Urinary bladder (tissue), 4 donors: ENCODE data around the gene PKP4. TPM values are rescaled to one million over a fixed set of nuclear protein-coding genes. Genes with fewer than 3 reads are reported as not detected.

ENCODE experiments used
- DNase-seq: peaks from one replicate; pipeline ENCODE4 v3.0.0-alpha.2; 2015; ENCODE audit errors: extremely low spot score
- H3K27ac ChIP-seq: one replicate; pipeline ENCODE4 v1.5.1; 2013; ENCODE audit warnings: low read depth, mild to moderate bottlenecking, moderate library complexity
- H3K36me3 ChIP-seq: one replicate; pipeline ENCODE4 v1.6.1; 2013; ENCODE audit warnings: mild to moderate bottlenecking, moderate library complexity; ENCODE audit not compliant: insufficient read depth
- H3K4me1 ChIP-seq: one replicate; pipeline ENCODE4 v1.6.1; 2013; ENCODE audit warnings: mild to moderate bottlenecking, moderate library complexity; ENCODE audit not compliant: insufficient read depth
- H3K4me3 ChIP-seq: one replicate; pipeline ENCODE4 v1.5.1; 2013; ENCODE audit warnings: low read depth, low read length
- WGBS: extraction: QIAGEN DNeasy Blood & Tissue Kit; methylation state at CpG from one replicate; pipeline ENCODE4 v1.1.7; 2013; 5-methylcytosine and 5-hydroxymethylcytosine counted together
- polyA plus RNA-seq: library from polyadenylated mRNA; stranded (reverse); fragments of 200-250 nt; gene quantifications from one replicate; pipeline ENCODE4 v1.2.3, GENCODE V29; 2013
- total RNA-seq: library from RNA; depleted of rRNA; stranded (reverse); fragments of >200 nt; gene quantifications from one replicate; pipeline ENCODE4 v1.2.3, GENCODE V29; 2014
- donor health status: healthy with polysubstance abuse.
- donor health status: healthy.

The PKP4 gene
- total and polyA plus RNA-seq, 2 donors = 23.7 to 83.4 TPM

DNA sequence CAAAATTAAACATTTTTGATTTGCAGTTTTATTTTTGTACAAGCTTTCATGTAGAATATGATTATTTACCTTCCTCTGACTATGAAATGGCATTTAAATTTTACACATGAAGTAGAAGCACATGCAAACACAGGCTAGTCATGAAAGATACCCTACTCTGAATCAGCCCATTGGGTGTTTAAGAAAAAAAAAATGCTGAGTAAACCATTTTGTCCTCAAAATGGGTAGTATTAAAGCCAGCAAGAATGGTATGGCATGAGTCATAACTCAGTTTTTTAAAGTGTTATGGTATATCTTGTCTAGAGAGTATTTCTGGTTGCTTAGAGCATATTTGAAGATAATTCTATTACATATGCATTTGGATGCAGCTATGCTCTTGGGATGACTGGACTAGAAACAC is 55.0 kb downstream of the PKP4 start:
- no peak overlapping the region for H3K4me3 ChIP-seq
- no peaks in the 10 kb centered on the region for H3K4me1 ChIP-seq
- no peak for DNase-seq
- H3K27ac ChIP-seq = no peak overlapping the region
- no peaks in the 10 kb centered on the region for H3K36me3 ChIP-seq

DNA sequence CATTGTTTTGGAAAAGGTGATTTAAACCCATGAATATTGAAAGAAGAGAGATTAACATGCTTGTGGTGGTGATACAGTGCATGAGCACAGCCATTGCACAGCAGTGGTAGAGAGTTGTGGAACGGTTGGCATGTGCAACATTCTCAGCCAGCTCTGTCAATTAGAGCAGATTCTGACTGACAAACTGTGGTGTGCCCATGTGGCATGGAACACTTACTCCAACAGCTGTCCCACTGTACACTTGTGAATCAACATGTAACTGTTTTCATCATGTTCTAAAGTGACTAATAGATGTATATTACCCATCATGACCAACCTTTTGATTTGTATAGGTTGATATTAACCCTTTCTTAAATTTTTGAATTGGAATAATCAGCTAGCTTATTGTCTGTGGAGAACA is 55.6 kb downstream of the PKP4 start:
- Histone ChIP-seq H3K36me3 (no peaks in the 10 kb centered on the region), H3K27ac (no peak overlapping the region), H3K4me1 (no peaks in the 10 kb centered on the region), H3K4me3 (no peak overlapping the region)
- WGBS = 94% methylated on average over 1 of the region's 1 CpG
- no peak for DNase-seq

- no peaks in the 10 kb centered on the region for H3K4me1 ChIP-seq
- H3K27ac ChIP-seq = no peak overlapping the region
- H3K4me3 ChIP-seq = no peak overlapping the region
- no peak for DNase-seq
- WGBS = 97% methylated on average over 5 of the region's 5 CpGs
- H3K36me3 ChIP-seq = no peaks in the 10 kb centered on the region
These were observed 57.1 kb downstream of the PKP4 start for GRCh38 chr2:158513841-158514240.

DNA sequence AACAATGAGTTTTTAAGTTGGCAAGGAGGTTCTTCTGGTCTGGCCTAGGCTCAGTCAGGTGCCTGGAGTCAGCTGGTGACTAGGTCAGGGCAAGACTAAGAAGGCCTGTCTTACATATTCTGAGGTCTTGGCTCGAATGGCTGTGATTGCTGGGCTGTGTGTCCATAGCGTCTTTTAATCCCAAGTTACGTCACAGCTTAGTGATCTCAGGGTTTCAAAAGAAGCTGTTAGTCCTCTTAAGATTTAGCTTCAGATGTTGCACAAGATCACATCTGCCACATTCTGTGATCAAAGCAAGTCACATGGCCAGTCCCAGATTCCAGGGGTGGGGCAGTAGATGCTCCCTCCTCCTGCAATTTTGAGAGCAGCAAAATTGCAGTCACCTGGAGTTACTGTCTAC is 61.3 kb downstream of the PKP4 start:
- H3K4me1 ChIP-seq = no peaks in the 10 kb centered on the region
- WGBS = 72% methylated on average over 3 of the region's 3 CpGs
- no peak overlapping the region for H3K4me3 ChIP-seq
- H3K27ac ChIP-seq = no peak overlapping the region
- no peaks in the 10 kb centered on the region for H3K36me3 ChIP-seq
- no peak for DNase-seq

GRCh38 chr2:158519481-158519880 is 62.7 kb downstream of the PKP4 start:
- Histone ChIP-seq H3K4me3 (no peak overlapping the region), H3K36me3 (no peaks in the 10 kb centered on the region), H3K4me1 (no peaks in the 10 kb centered on the region), H3K27ac (no peak overlapping the region)
- DNase-seq = no peak
- WGBS = 88% methylated on average over 2 of the region's 2 CpGs

DNA sequence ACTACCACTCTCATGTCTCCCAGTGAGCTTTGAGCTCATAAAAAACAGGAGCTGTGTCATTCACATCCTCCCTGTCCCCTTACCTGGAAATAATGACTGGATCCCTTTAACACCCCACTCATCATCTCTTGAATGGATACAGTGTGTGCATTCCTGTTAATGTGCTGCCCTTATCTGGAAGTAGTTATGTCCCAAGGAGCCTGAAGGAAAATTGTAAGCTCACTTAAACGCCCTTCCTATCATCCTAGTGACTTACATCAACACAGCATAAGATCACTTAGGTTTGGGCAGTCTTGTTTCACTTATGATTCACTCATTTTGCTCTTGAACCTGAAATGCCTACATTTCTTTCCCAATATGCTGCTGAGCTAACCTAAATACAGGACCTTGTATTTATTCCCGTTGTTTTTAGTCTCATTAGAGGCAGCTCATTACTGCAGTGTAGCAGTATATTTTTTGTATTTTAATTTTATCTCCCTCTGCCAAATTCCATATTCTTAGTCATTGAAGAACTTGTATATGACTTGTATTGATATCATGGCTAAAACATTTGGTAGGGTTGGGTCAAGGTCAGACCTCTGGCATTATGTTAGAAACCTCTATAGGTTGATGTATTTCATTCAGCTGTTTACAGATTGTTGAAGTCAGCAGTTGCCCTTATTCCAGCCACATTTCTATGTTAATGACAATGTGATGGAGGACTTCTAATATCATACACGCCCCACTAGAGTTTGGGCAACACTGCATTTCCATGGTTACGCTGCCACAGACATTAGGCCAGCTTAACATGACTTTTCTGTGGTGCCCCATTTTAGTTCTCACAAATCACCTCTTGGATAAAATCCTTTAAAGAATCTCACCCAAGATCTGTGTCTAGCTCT is 72.9 kb downstream of the PKP4 start:
- no peak for DNase-seq
- H3K4me1 ChIP-seq = no peaks in the 10 kb centered on the region
- no peaks in the 10 kb centered on the region for H3K36me3 ChIP-seq
- H3K4me3 ChIP-seq = no peak overlapping the region
- 76% methylated on average over 4 of the region's 4 CpGs for WGBS
- H3K27ac ChIP-seq = no peak overlapping the region

GRCh38 chr2:158530829-158531228 is 74.1 kb downstream of the PKP4 start:
- H3K36me3 ChIP-seq = no peaks in the 10 kb centered on the region
- no peak overlapping the region for H3K4me3 ChIP-seq
- DNase-seq = no peak
- H3K4me1 ChIP-seq = no peaks in the 10 kb centered on the region
- 94% methylated on average over 1 of the region's 1 CpG for WGBS
- H3K27ac ChIP-seq = no peak overlapping the region

DNA sequence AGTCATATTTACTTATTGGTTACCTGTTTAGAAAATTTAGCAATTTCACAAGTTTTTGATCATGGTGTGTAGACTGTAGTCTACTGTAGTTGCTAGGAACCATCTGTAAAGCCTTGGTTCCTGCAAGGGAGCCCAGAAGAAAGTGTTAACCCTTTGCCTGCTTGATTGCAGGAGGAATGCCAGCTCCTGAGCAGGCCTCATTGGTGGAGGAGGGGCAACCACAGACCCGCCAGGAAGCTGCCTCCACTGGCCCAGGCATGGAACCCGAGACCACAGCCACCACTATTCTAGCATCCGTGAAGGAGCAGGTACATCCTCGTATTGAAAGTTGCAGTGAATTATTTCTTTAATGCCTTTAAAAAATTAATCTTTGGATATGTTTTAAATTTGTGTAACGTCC is 76.3 kb downstream of the PKP4 start:
- H3K4me3 ChIP-seq = no peak overlapping the region
- H3K36me3 ChIP-seq = no peaks in the 10 kb centered on the region
- WGBS = 95% methylated on average over 5 of the region's 5 CpGs
- H3K4me1 ChIP-seq = no peaks in the 10 kb centered on the region
- no peak overlapping the region for H3K27ac ChIP-seq
- DNase-seq = no peak

- Histone ChIP-seq H3K36me3 (no peaks in the 10 kb centered on the region), H3K4me3 (no peak overlapping the region), H3K27ac (peak overlapping the region; percentile 2), H3K4me1 (no peaks in the 10 kb centered on the region)
- 59% methylated on average over 3 of the region's 3 CpGs for whole genome bisulfite sequencing
- DNase-seq = peak; percentile 50
These were observed 82.6 kb downstream of the PKP4 start for GRCh38 chr2:158539176-158540005.

DNA sequence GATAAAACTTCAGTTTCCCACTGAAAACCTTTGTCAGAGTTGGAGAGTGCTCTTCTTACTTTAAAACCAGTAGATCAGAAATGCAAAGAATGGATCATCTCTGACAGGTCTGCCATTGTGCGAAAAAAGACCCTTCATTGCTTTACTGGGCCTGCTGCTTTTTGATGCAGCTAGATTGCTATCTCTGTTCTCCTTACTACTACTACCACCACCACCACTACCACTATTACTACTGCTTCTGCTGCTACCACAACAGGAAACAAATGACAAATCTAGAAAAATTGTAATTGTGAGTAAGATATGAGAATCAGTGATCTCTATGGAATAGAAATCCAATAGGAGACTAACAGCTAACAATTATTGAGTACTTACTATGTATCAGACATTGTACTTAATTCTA is 85.8 kb downstream of the PKP4 start:
- no peak for DNase-seq
- no peaks in the 10 kb centered on the region for H3K4me1 ChIP-seq
- WGBS = 95% methylated on average over 1 of the region's 1 CpG
- H3K27ac ChIP-seq = no peak overlapping the region
- H3K36me3 ChIP-seq = no peaks in the 10 kb centered on the region
- H3K4me3 ChIP-seq = no peak overlapping the region

DNA sequence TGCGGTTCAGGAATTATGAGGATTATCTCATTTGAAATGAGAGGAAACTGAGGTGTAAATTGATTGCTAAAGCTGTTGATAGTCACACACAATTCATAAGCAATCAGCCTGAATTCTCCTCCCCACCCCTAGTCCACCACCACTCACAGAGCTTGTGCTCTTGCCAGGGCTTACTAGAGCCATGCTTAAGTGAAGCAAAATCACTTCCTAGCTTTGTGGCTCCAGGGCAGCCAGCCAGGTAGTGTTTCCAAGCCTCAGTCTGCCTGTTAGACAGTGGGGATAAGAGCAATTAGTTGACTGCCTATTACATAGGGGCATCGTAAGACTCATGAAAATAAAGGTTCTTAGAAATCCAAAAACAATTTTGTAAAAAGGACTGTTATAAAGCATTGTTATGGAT is 87.2 kb downstream of the PKP4 start:
- DNase-seq = no peak
- WGBS = 91% methylated on average over 2 of the region's 2 CpGs
- Histone ChIP-seq H3K4me1 (no peaks in the 10 kb centered on the region), H3K36me3 (no peaks in the 10 kb centered on the region), H3K27ac (no peak overlapping the region), H3K4me3 (no peak overlapping the region)

- WGBS = 98% methylated on average over 1 of the region's 1 CpG
- no peaks in the 10 kb centered on the region for H3K4me1 ChIP-seq
These were observed 88.2 kb downstream of the PKP4 start for GRCh38 chr2:158544998-158545397.

DNA sequence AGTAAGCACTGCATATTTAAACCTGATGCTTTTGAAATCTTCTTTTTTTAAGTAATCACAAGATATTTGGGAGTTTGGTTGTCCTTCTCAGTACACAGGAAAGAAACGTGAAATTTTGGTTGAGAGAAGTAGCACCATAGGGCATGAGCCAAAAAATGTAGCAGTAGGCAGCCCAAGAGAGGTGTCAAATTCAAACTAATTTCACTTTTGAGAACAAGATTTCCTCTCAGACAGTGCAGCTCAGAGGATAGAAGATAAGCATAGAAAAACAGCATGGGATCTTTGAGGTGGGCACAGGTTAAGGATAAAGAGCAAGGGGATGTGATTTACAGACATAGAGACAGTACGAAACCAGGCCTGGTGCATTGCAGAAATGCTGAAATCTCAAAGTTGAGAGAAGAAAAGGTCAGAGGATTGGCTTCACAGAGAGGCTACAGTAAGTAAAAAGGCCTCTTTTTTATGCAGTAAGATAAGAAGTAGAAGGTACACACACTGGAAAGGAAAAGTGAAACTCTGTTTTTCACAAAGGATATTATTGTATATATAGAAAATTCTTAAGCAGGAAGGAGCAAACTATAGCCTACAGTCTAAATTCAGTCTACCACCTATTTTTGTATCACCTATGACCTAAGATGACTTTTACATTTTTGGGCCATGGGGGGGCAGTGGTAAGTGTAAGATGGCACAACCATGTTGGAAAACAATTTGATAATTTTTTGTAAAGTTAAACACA is 89.8 kb downstream of the PKP4 start:
- no peak for DNase-seq
- Histone ChIP-seq H3K4me3 (no peak overlapping the region), H3K4me1 (no peaks in the 10 kb centered on the region), H3K36me3 (no peaks in the 10 kb centered on the region), H3K27ac (no peak overlapping the region)
- 91% methylated on average over 2 of the region's 2 CpGs for WGBS

More at GRCh38 chr2:158544998-158545397, 88.2 kb downstream of the PKP4 start:
- no peak overlapping the region for H3K4me3 ChIP-seq
- no peak for DNase-seq
- H3K27ac ChIP-seq = no peak overlapping the region
- no peaks in the 10 kb centered on the region for H3K36me3 ChIP-seq
